ENCODE data around the gene OR7C2.
"Not testable (repeated sequence)": the region's sequence is repeated elsewhere in the genome, so short reads cannot be mapped to it uniquely, and the experiment has no call there.

OR7C2 gene

DNA sequence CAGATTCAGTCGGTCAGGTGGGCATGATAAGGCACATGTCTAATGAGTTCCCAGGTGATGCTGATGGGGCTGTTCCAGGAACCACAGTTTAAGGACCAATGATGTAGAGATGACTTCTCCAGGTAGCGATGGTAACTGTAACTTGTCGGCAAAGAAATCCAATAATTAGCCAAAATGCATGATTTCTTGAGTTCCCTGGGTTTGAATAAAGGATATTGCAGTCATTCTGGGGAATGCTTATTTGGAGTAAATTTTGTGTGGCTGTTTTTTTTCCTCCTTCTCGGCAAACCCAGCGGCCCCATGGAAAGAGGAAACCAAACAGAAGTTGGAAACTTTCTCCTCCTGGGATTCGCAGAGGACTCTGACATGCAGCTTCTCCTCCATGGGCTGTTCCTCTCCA, at the start of gene OR7C2:
Gene OR7C2 (plus strand): TSS at position 301 of the 400 bp plus-strand sequence. CDS start 0 bp downstream, at position 301.
- ATAC-seq (no peak), DNase-seq (no peak)

DNA sequence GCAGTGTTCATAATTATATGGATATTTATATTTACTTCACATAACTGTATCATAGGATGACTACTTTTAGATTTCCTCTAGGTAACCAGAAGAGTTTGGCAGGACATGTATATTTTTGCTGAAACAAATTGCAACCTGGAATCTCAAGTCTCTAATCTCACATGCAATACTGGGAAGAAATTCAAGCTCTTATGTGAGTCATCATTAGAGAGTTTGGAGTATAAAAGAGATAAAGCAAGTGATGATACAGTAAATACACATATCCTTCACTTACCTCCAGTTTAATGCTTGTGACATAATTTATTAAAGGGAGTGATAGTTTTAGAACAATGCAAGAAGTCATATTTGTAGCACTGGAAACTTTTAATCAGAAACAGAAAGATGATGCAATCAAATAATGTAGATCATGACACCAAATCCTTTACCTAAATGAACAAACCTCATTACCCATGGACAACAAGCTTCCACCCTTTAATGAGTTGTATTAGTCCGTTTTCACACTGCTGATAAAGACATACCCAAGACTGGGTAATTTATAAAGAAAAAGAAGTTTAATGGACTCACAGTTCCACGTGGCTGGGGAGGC, 39.5 kb upstream of the OR7C2 start:
- ATAC-seq: no peak

DNA sequence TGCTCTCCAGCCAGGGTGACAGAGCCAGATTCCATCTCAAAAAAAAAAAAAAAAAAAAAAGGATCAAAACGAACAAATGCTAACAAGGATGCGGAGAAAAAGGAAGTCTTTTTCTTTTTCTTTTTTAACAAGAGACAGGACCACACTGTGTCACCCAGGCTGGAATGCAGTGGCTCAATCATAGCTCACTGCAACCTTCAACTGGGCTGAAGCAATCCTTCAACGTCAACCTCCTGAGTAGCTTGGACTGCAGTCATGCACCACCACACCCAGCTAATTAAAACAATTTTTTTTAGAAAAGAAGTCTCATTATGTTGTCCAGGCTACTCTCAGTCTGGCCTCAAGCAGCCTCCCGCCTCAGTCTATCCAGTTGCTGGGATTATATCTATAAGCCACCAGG, 34.6 kb upstream of the OR7C2 start:
- no peak for ATAC-seq
- no peak for DNase-seq

More for the DNA sequence above, 39.5 kb upstream of the OR7C2 start:
- no peak for DNase-seq

DNA sequence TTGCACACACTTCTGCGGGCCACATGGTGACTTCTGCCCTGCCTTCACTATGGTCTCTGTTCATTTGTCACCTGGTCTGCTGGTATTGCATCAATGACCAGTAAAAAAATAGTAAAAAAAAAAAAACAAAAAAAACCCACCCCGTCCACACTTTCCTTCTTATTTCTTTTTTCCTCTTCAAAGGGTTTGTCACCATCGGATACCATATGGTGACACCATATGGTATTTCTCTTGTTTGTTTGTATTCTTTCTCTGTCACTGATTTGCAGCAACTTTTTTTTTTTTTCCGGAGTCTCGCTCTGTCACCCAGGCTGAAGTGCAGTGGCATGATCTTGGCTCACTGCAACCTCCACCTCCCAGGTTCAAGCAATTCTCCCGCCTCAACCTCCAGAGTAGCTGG, 26.2 kb upstream of the OR7C2 start:
- ATAC-seq (no peak), DNase-seq (no peak)

DNA sequence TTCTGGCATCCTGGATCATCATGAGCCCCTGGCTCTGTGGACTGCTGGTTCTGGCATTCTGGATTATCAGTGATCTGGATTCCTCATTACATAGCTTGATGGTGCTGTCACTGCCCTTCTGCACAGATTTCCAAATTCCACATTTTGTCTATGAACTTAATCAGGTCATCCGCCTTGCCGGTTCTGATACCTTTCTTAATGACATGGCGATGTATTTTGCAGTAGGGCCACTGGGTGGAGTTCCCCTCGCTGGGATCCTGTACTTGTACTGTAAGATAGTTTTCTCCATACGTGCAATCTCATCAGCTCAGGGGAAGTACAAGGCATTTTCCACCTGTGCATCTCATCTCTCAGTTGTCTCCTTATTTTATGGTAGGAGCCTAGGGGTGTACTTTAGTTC, 24.4 kb upstream of the OR7C2 start:
- DNase-seq: no peak
- no peak for ATAC-seq

DNA sequence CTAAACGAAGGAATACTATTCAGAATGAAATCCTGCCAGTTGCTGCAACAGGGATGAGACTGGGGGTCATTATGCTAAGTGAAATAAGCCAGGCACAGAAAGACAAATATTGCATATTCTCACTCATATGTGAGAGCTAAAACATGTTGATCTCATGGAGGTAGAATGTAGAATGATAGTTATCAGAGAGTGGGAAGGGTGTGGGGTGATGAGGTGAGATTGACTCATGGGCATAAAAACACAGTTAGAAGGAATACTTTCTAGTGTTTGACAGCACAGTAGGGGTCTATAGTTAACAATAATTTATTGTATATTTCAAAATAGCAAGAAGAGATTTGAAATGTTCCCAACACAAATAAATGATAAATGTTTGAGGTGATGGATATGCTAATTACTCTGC, 7.8 kb upstream of the OR7C2 start:
- DNase-seq: no peak
- ATAC-seq: no peak

DNA sequence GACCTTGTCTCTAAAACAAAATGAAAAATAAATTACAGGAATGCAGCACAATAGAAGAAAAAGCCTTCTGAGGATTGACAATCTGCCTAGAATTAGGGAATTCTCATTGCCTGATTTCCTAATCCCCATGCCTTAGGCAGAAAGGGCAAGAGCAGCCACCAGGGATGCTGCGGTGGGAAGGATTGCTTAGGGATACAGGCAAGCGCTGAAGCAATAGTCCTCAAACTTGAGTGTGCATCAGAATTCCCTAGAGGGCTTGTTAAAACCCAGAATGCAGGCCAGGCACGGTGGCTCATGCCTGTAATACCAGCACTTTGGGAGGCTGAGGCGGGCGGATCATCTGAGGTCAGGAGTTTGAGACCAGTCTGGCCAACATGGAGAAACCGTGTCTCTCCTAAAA, 1.0 kb upstream of the OR7C2 start:
- DNase-seq (no peak), ATAC-seq (no peak)

DNA sequence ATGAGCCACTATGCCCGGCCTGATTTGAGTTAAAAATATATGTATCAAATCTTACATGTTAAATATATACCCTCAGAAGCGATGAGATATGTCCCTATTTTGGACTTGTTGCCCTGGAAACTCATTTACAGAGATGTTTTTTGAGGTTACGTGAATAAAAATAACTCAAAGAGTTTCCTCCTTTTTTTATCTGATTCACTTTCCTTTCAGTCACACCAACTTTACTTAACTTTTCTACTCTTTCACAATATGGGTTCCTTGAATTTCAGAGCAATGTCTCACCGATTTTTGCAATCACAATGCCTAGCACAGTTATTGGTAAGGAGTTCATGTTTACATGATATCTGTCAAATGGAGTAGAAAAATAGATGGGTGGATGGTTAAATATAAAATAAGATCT, 2.3 kb downstream of the OR7C2 start:
- DNase-seq (no peak), ATAC-seq (no peak)

DNA sequence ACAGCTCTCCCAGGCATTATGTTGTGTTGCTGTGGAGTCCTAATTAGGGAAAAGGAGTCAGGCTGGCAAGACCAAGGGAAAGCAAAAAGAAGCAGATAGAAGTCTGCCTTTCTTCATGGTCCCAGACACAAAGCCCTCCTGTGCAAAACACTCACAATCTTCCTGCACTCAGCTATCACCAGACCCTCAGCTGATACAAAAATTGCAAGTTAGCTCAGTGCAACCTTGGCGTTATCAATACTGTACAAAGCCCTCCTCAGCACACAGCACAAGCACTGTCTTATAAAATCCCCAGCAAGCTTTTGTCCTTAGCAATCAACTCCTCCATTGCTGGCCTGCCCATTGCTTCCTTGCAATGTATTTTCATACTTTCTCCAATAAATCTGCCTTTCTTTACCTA, 3.2 kb downstream of the OR7C2 start:
- ATAC-seq: no peak

DNA sequence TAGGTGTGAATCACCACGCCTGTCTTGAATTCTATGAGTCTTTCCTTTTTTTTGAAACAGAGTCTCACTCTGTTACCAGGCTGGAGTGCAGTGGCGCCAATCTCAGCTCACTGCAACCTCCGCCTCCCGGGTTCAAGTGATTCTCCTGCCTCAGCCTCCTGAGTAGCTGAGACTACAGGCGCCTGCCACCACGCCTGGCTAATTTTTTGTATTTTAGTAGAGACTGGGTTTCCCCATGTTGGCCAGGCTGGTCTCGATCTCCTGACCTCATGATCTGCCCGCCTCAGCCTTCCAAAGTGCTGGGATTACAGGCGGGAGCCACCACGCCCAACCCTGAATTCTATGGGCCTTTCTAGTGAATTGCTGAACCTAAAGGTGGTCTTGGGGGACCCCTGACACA, 8.1 kb downstream of the OR7C2 start:
- not testable (repeated sequence) for ATAC-seq, DNase-seq

More for the DNA sequence above, 3.2 kb downstream of the OR7C2 start:
- DNase-seq: no peak

DNA sequence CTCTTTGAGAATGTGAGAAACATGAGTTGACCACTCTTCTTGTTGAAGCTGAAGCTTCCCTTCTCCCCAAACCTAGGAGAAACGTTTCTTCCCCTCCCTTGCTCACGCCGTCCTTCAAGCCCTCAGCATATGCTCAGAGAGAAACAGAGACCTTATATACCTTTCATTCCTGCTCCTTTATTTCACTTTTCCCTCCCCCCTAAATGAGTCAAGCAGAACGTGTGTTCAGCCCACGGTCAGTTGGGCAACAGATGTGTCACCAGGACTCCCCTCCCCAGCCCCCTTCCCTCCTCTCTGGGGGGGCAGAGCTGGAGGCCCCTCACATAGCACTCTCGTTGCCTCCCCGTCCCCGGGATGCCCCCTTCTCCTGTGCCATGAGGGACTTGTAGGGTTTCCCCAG, 8.6 kb downstream of the OR7C2 start:
- DNase-seq: no peak

DNA sequence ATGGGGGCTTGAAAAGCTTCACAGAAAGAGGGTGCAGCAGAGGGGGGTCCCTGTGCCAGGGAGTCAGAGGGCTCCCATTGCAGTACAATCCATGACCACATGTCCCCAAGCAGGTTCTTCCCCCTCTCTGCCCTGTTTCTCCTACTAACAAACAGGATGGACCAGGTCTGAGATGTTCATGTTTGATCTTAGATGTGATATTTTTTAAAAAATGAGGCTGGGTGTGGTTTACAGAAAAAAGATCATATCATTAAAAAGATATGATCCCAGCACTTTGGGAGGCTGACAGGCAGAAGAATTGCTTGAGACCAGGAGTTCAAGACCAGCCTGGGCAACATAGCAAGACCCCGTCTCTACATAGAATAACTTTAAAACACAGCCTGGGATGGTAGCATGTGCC, 9.1 kb downstream of the OR7C2 start:
- DNase-seq (no peak), ATAC-seq (no peak)

More for the DNA sequence above, 8.6 kb downstream of the OR7C2 start:
- no peak for ATAC-seq

DNA sequence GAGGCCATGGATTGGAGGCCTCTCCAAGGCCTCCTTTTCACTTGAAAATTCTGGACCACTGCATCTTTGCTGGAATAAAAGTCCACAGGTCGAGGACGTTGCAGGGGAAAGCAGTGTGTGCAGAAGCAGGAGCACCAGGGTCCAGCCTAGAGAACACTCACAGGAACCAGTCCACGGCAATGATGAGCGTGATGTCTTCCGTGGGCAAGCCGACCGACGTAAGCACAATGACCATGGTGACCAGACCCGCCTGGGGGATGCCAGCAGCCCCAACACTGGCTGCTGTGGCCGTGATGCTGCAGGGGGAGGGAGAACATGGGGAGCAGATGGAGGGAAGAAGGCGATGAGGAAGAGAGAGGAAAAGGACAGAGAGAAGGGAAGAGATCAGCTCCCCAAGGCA, 11.5 kb downstream of the OR7C2 start:
- ATAC-seq: no peak
- no peak for DNase-seq

DNA sequence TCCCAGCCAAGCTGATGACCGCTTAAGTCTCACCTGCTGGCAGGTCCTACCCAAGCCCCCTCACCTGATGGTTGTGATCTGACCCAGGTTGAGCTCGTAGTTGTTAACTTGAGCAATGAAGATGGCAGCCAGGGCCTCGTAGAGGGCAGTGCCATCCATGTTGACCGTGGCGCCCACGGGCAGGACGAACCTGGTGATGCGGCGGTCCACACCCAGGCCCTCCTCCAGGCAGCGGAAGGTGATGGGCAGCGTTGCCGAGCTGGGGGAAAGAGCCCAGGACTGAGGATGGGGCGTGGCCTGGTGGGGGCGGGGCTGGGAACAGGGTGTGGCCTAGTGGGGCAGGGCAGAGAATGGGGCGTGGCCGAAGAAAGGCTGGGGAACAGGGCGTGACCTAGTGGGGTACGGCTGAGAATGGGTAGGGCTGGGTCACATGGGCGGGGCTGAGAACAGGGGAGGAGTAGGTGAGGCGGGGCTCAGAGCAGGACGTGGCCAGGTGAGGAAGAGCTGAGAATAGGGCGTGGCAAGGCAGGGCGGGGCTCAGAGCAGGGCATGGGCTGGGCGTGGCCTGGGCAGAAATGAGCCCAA, 12.9 kb downstream of the OR7C2 start:
- no peak for DNase-seq
- ATAC-seq: no peak

DNA sequence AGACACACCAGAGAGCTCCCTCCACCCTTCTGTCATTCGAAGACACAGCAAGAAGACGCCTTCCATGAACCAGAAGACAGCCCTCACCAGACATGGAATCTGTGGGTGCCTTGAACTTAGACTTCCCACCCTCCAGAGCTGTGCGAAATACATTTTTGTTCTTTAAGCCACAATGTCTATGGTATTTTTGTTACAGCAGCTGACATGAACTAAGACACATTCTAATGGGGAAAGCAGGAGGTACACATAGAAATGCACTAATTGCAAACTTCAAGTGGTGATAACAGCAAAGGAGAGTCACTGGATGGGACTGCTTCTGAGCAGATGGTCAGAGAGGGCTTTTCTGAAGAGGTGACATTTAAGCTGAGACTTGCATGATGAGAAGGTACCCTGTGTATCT, 16.2 kb downstream of the OR7C2 start:
- DNase-seq (no peak), ATAC-seq (no peak)

DNA sequence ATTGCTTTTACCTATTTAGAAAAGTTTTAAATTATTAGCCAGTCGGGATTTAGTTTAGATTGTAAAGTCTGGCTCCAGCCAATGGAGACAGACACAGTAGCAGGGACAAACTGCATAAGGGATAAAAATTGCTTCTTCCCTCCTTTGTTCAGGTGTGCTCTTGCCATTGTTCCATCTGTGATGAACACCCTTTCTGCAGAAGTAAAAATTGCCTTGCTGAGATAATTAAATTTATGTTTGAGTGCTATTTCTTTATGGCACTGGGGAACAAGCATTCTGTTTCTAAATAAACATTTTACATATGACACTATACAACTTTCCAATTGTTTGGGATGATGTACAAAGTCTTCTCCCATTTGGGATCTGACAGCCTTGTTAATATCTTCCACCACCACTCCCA, 18.0 kb downstream of the OR7C2 start:
- DNase-seq (no peak), ATAC-seq (no peak)

DNA sequence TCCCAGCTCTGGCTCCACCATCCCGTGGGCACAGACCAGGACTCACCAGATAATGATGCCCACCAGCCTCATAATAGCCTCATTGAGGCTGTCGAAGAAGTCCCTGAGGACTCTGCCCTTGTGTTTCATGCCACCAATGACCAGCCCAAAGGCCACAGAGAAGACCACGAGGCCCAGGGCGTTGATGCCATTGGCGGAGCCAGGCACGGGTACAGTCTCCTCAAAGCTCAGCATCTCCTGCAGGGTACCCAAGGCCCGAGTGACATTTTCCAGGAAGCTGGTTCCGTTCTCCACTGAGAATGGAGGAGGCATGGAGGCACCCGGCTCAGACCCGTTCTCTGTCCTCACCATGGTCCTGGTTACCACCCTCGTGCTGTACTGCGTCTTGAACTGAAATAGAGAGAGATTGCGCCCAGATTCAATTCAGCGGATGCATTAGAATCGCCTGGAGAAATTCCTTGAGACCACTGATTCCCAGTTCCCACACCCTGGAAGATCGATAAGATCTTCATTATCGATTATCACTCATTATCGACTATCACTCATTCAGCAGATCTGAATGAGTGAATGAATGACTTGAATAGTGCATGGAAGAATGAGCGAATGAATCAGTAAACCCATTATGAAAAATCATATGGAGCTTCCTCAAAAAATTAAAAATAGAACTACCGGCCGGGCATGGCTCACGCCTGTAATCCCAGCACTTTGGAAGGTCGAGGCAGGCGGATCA, 20.8 kb downstream of the OR7C2 start:
- no peak for DNase-seq
- ATAC-seq: no peak

DNA sequence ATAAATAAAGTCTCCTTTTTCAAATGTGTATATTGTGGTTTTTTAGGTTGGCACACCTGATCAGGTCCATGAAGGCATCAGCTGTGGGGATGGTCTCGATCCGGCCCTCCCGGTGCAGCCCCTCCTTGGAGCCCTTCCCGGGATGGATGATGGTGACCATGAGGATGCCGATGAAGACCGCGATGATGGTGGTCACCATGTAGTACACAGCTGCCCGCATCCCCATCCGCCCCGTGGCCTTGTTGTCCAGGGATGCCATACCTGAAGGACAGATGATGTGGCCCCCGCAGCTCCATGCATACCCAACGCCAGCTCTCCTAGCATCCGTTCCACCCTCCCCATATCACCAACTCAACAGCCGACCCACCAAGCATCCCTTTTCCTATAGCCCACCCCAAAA, 27.0 kb downstream of the OR7C2 start:
- no peak for ATAC-seq
- DNase-seq: no peak

DNA sequence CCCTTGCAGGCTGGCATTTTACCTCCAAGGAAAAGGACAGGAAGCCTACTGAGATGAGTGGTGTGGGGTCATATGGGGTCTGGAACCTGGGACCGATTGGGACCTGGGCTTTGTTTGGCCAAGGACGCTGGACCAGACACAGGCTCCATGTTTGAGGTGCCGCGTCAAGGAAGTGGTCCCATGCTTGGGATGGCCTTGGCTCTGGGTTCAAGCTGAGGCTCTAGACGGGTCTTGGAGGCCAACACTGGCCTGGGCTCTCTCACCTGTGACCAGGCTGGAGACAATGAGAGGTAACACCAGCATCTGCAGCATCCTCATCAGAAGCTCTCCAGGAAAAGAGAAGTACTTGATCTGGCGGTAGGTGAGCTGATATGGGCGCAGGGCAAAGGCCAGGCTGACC, 30.2 kb downstream of the OR7C2 start:
- DNase-seq (no peak), ATAC-seq (no peak)

DNA sequence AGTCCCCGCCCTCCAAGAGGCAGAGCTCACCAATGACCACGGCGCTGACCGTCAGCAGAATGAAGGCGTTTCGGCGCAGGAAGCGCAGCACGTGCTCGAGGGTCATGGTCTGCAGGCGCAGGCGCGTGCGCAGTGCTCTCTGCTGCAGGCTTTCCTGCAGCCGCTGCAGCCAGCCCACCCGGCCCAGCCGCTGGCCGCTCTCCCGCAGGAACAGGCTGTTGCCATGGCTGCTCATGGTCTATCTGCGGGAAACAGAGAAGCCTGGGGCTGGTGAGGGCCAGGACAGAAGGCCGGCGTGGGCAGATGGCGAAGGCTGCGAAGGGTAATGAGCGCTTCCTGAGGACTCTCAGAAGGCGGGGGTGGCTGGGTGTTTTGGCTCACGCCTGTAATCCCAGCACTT, 31.4 kb downstream of the OR7C2 start:
- DNase-seq (no peak), ATAC-seq (no peak)

DNA sequence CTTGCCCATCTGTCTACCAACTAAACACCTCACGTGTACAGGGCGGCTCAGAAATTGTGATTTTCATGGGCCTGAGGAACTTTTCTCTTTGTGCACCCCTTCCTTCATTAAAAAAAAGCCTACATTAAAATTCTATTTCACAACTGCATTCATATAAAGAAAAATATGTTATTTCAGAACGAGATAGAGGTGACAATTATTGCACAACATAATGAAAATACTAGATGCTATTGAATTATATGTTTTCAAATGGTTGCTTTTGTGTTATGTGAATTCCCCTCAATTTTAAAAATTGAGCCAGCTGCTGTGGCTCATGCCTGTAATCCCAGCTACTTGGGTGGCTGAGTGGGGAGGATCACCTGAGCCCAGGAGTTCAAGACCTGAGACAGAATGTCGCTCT, 33.2 kb downstream of the OR7C2 start:
- no peak for DNase-seq
- ATAC-seq: no peak

DNA sequence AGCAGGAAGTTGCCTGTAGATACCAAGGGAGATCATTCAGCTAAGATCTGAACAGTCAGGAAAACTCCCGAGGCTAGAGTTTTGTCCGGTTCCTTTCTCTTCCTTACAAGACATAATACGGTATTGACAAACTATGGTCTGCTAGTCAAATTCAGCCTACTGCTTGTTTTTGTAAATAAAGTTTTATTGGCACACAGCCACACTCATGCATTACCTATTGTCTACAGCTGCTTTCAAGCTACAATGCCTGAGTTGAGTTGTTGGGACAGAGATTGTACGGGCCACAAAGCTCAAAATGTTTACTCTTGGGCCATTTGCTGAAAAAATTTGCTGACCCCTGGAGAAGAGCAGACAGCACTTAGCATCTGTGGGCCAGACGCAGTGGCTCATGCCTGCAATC, 35.8 kb downstream of the OR7C2 start:
- ATAC-seq (no peak), DNase-seq (no peak)

DNA sequence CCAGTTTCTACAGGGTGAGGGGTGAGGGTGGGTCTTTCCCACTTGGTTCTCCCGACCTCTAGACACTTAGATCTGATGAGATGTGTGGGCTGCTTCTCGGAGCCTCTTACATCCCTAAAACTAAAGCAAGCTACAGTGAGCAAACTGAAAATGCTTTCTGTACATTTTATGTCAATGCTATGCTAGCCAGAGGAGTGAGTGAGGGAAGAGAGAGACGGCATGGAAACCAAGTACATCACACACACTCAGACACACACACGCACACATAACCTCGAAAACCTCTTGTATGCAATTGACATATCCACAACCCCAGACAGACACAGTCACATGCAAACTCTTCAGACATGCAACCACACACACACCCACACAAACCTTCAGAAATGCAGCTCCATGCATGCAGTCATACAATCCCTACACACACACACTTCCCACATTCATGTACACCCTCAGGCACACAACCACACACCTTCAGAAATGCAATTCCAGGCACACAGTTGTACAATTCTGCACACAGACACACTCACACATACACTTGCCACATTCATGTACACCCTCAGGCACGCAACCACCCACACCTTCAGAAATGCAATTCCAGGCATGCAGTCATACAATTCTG, 37.0 kb downstream of the OR7C2 start:
- ATAC-seq: no peak
- no peak for DNase-seq
